ENCODE data around the gene DLG2. TPM values are rescaled to one million over a fixed set of nuclear protein-coding genes. Genes with fewer than 3 reads are reported as not detected.

DLG2 gene
- total and polyA plus RNA-seq, 9 of the 15 experiments (the other 6 are each of a cell fraction or from before 2014, with no cell fraction given): 0.52 to 1.6 (median 0.95) TPM

GRCh38 chr11:83645561-83645960 lies 1981.6 kb downstream of the DLG2 start (continued):
- TF ChIP-seq THRA (IDR thresholded peaks at IDR 0.05) (no peak), JUND (IDR thresholded peaks at IDR 0.05; ENCODE audit: borderline replicate concordance, low read depth, low read length) (no peak), JUND (tag; IDR thresholded peaks at IDR 0.05; ENCODE audit: borderline replicate concordance, low read depth, low read length) (no peak)

- H3K4me3 ChIP-seq: no peak overlapping the region
- no peak for FAIRE-seq
- TF ChIP-seq FOXJ2 (tag; IDR thresholded peaks at IDR 0.05): no peak
- TF ChIP-seq MED1 (CRISPR knock-in tag; IDR thresholded peaks at IDR 0.05; ENCODE audit: borderline replicate concordance): no peak
- no peak for TF ChIP-seq MXI1 (IDR thresholded peaks at IDR 0.05; ENCODE audit: low read depth, low read length)
- TF ChIP-seq ZC3H8 (IDR thresholded peaks at IDR 0.05): no peak
- TF ChIP-seq NBN (IDR thresholded peaks at IDR 0.05; ENCODE audit: low read depth): no peak
- no peak for TF ChIP-seq SNRNP70 (optimal IDR thresholded peaks at IDR 0.05; ENCODE audit: low read depth, low read length)
- H3K4me2 ChIP-seq (ENCODE audit: insufficient read depth, low read length): no peak overlapping the region
- no peaks in the 10 kb centered on the region for H3K9me1 ChIP-seq (ENCODE audit: control insufficient read depth, insufficient read depth, low read length)
- no peak overlapping the region for H2AFZ ChIP-seq (ENCODE audit: low read depth, low read length)
- ChIA-PET CTCF (ENCODE audit: low intra/inter-chr PET ratio) (no interaction called here), POLR2A (no interaction called here)
- no peak overlapping the region for H3K9ac ChIP-seq (ENCODE audit: insufficient read depth in 1 of 2, low read depth in 2 of 2, low read length in 2 of 2)
- no peak for ATAC-seq
- H3K27me3 ChIP-seq (ENCODE audit: control insufficient read depth in 2 of 2, insufficient read depth in 2 of 2, low read length in 2 of 2): no peaks in the 10 kb centered on the region
- H4K20me1 ChIP-seq (replicated peaks; ENCODE audit: control insufficient read depth, insufficient read depth, low read length): no peaks in the 10 kb centered on the region
- in situ Hi-C loops (cut with MboI) (no loop called here), intact Hi-C loops (cut with micrococcal nuclease) (no loop called here)
- no peak overlapping the region for H3K27ac ChIP-seq (ENCODE audit: extremely low read depth, low read depth, low read length)
- BruUV-seq (replicated peaks): no TSS peak
- no peaks in the 10 kb centered on the region for H3K4me1 ChIP-seq (replicated peaks in 1 of 2; ENCODE audit: control insufficient read depth in 2 of 2, insufficient read depth in 2 of 2, low read length in 2 of 2)
- 5% methylated on average over 1 of the region's 1 CpG for WGBS (ENCODE audit: insufficient coverage, low coverage, missing lambda C conversion rate)
- H3K79me2 ChIP-seq (ENCODE audit: control insufficient read depth, insufficient read depth, low read length): no peaks in the 10 kb centered on the region
- DNase-seq (ENCODE audit: extremely low read depth in 1 of 4, low spot score in 3 of 4): no peak
- H3K36me3 ChIP-seq (ENCODE audit: control insufficient read depth, insufficient read depth, low read length): no peaks in the 10 kb centered on the region
- no peaks in the 10 kb centered on the region for H3K9me3 ChIP-seq (replicated peaks; ENCODE audit: control insufficient read depth, insufficient read depth, low read depth, low read length)
These were observed 1984.0 kb downstream of the DLG2 start for GRCh38 chr11:83643115-83643514.

All from K562 (cell line).